Adipose tissue (tissue), 3 donors: Measurements from ENCODE around the gene ENTHD1. TPM values are rescaled to one million over a fixed set of nuclear protein-coding genes. Genes with fewer than 3 reads are reported as not detected.
"Not testable (repeated sequence)": the region's sequence is repeated elsewhere in the genome, so short reads cannot be mapped to it uniquely, and the experiment has no call there.

Source experiments
- H3K27ac ChIP-seq: one replicate; pipeline ENCODE4 v1.5.1; 2013; ENCODE audit warnings: low read depth, low read length
- WGBS, 3 donors: extraction: QIAGEN DNeasy Blood & Tissue Kit; methylation state at CpG; one replicate each; pipeline ENCODE4 v1.1.7; 2013; 5-methylcytosine and 5-hydroxymethylcytosine counted together
- polyA plus RNA-seq, 3 donors: library from polyadenylated mRNA; stranded (reverse); fragments of 200-250 nt; gene quantifications; one replicate each; pipeline ENCODE4 v1.2.3, GENCODE V29; 2013
- donor health status: healthy with polysubstance abuse.
- donor health status: Bipolar disorder and iron deficiency.
- donor health status: healthy.

Gene ENTHD1
- polyA plus RNA-seq, 3 donors: not detected

DNA sequence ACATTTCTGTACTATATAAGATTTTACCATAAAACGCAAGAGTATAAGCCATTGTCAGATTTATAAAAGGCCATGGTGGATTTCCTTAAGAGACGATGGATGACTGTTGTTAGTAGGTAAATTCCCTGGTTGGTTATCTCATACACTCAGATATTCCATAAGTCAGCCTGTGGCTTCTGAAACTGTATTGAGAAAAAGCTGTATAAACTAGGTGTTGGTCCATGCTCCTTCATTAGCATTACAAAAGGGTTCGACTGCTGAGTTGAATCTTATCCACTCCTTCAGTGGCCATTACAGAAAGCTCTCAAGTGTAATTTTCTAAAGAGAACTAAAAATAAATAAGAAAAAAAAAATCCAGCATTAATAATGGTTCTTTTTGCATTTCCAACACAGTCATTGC, 12.6 kb upstream of the ENTHD1 start:
- WGBS, 3 donors: 79 to 85% (median 84%) methylated on average over 3 of the region's 3 CpGs
- no peak overlapping the region for H3K27ac ChIP-seq

DNA sequence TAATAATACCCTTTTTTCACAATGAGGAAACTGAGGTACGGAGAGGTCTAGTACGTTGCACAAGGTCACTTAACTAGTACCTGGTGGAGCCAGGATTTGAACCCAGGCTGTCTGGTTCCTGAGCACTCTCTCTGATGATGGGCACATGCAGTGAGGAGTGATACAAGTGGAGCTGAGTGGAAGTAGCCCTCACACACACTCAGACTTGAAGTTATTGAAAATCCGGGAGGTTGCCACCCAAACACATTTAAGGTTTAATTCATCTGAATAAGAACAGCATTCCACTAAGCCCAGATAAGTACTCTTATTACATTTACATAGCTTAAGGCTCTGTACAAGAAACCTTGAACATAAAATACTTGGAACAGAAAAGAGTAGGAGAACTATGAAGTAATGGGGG, 12.1 kb upstream of the ENTHD1 start:
- H3K27ac ChIP-seq: no peak overlapping the region
- 82 to 88% (median 87%) methylated on average over 3 of the region's 3 CpGs for WGBS, 3 donors

DNA sequence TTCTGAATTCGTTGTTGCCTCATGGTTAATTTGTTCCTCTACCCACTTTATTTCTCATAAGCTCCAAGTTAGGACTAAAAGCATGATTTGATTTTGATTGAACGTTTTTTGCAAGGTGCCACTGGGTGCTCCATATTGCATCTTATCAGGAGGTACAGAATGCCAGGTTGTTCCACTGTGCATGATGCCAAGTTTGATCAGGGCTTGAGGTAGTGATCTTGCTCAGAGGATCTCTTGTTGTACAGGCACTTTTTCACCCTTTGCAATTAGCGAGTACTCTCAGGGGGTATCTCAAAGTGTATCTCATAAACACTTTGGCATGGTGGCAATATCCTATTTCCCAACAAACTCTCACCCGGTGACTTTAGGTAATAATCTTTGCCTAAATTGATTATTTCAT, 11.3 kb upstream of the ENTHD1 start:
- WGBS, 3 donors: 72 to 82% (median 78%) methylated on average over 4 of the region's 4 CpGs
- no peak overlapping the region for H3K27ac ChIP-seq

DNA sequence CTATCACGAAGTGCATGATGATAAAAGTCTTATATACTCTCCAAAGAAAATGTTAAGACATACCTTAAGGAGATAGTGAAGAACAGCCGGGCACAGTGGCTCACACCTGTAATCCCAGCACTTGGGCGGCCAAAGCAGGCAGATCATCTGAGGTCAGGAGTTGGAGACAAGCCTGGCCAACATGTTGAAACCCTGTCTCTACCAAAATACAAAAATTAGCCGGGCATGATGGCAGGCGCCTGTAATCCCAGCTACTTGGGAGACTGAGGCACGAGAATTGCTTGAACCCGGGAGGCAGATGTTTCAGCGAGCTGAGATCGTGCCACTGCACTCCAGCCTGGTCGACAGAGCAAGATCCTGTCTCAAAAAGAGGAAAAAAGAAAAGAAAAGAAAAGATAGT, 10.5 kb upstream of the ENTHD1 start:
- not testable (repeated sequence) for H3K27ac ChIP-seq
- WGBS, 3 donors: 86 to 90% (median 87%) methylated on average over 10 of the region's 10 CpGs

DNA sequence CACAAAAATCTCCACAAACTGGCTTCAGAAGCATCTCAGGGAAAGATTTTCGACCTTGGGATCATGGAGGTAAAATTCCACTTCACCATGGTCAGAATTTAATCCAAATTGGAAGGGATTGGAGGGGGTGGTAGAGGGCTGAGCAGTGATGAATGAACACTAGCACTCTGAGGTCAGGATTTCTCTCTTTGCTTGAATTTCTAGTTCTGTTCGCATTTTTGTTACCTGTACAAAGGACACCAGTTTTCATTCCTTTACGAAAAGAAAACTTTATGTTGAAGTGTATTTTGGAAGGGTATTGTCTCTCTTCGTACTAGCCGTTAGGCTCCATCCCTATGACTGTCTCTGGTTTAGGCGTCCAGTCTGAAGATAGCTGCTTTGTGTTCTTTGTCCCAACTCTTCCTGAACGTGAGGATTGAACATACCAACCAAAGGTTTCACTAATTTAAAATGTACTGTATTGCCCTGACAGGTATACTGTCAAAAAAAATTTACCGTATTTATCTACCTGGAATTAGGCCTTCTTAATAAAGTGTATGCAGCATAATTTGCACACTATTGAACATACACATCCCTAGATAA, 8.1 kb upstream of the ENTHD1 start:
- no peak overlapping the region for H3K27ac ChIP-seq
- 78 to 84% (median 78%) methylated on average over 8 of the region's 8 CpGs for WGBS, 3 donors

DNA sequence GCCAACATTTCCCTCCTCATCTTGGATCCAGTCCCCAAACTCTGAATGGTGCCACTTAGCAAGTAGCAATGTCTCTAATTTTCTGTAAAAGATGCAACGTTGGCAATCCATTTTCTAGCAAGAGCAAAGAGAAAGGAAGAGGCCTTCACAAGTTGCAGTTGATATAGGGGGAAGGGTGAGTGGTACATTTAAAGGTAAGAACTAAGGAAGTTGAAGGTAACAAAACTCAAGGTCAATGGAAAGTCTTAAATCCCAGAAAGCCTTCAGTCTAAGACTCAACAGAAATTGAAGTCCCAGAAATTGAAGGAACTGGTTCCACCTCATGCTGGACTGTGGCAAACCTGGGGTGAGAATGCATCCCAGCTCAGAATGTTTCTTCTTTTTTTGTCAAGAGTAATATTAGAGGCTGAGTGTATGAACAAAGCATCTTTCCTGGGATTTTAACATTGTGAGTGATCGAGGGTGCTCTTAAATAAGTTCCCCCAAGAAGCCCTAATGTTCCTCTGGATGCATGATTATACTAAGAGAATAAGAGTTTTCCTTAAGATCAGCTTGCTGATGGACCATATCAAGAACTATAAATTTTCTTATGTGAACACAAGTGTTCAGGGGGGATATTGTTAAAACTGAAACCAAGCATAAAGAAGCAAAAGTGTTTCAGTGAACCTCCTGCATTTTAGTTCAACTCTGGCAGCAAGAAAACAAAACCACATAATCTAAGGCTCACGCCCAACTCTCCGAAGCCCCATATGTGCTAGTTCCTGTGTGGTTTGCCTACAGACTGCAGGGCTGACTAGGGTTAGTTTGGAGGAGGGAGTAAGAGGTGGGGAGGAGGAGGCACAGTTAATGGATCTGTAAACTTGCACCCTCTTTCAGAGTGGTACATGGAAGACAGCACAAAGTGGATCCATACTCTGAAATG, 7.0 kb upstream of the ENTHD1 start, which contains the start of gene GRAP2:
GRAP2 (plus strand) TSS at position 779 of the 922 bp plus-strand sequence. CDS start 46,023 bp downstream, outside the sequence.
- H3K27ac ChIP-seq: no peak within 1 kb of the TSS
- 49 to 77% (median 50%) methylated on average over 4 of the region's 4 CpGs for WGBS, 3 donors

DNA sequence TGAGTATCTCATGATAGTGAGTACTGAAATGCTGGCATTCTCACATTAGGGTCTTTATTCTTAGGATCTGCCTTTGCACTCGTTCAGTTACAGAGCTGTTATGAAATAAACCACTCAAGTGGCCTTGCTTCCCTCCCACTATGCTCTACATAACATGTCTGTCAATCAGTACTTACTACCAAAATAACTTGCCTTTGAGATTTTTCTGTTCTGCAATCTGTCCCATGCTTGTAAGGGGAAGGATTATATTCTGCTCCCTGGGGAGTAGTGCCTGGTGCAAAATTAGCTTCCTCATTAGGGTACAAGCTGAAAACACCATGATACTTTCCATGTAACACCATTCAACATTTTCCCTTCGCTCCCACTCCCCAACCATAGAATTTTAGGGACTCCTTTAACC, 5.4 kb upstream of the ENTHD1 start:
- no peak overlapping the region for H3K27ac ChIP-seq
- WGBS, 3 donors: 32 to 65% (median 45%) methylated on average over 2 of the region's 2 CpGs

DNA sequence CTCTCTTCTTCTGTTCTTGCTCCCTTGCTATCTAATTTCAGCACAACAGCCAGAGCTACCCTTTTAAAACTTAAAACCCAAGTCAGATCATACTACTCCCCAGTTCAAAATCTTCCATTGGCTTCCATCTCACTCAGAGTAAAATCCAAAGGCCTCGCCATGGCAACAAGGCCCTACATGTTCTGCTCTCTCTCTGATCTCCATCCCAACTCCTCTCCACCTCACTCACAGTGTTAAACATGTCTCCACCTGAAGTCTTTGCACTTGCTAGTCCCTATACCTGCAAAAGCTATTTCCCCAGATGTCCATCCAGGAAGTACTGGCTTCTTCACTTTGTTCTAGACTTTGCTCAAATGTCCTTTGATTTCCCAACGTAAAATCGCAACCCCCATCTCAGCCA, 4.3 kb upstream of the ENTHD1 start:
- H3K27ac ChIP-seq: no peak overlapping the region
- WGBS, 3 donors: 66 to 94% (median 71%) methylated on average over 3 of the region's 3 CpGs

DNA sequence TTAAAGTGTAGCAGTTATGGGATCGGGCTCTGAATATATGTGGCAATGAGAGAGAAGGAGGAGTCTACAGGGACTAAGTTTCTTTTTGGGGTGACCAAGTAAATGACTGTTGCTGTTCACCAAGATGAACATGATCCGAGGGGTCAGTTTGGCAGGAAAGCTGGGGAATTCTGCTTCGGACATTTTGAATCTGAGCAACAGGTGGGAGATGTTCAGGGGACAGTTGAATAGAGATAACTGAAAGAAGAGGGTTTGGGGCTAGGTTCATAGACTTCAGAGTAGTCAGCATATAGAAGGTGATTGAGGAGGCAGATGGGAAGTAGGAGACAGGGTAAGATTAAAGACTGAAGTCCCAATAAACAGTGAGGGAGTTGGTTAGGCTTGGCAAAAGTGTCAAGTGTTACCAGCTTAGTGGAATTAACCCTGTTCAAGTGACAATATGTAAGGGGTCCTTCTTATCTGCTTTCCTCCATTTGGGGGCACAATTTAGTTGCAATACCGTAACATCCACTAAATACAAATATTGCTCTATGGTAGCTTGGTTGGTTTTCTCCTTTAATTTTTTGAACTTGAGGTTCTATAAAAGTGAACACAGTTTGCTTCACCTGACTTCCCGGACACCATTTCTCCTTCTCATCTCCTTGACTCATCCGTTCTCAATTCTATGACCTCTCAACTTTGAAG, 2.9 kb upstream of the ENTHD1 start:
- WGBS, 3 donors: 82 to 88% (median 85%) methylated on average over 6 of the region's 6 CpGs
- H3K27ac ChIP-seq: no peak overlapping the region

DNA sequence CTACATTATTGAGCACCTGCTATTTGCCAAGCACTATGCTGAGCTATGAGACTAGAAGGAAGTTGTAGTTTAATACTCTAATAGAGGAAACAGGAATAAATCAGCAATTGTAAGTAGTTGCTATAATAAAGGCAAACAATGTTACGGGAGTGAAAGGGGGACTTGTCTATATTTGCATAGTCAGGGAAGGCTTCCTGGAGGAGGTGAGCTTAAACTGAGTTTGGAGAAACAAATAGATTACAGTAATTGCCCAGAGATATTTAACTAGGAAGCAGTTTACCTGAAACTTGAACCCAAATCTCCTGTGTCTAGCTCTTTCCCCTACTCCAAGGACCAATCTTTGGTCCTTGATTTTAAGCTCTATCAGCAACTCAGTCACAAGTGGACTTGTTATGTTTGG, 2.1 kb upstream of the ENTHD1 start:
- WGBS, 3 donors: 75 to 79% (median 77%) methylated on average over 1 of the region's 1 CpG
- no peak overlapping the region for H3K27ac ChIP-seq

DNA sequence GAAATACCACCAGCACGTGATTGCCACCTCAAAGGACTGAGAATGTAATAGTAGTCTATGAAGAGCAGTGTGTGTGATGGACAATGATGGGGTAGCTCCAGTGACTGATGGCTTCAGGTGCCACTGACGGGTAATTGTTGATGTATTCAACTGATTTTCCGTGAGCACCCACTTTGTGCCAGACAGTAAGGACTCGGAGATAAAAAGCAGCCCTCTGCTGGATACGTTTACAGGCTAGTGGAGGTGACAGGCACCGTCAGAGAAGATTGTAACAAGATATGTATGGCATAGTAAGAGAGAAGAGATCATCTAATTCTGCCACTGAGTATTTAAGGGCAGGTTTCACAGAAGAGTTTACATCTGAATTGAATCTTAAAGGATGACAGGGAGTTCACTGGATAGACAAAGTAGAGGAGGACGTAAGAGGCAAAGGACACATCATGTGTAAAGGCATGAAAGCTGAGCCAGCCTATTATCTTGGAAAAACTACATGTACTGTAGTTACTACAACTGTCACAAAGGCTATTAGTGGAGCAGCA, 1.1 kb upstream of the ENTHD1 start:
- 52 to 68% (median 68%) methylated on average over 7 of the region's 7 CpGs for WGBS, 3 donors
- no peak overlapping the region for H3K27ac ChIP-seq

DNA sequence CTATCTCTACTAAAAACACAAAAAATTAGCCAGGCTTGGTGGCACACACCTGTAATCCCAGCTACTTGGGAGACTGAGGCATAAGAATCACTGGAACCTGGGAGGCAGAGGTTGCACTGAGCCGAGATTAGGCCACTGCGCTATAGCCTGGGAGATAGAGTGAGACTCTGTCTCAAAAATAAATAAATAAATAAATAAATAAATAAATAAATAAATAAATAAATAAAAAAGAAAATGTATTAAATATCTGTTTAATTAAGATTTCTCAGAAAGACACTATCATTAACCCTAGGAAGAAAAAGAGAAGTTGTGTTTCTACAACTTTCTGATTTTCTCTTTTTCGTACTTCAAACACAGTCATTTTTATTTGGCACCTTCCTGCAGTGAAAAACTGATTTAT, 3.6 kb downstream of the ENTHD1 start:
- not testable (repeated sequence) for H3K27ac ChIP-seq
- 75 to 97% (median 80%) methylated on average over 3 of the region's 3 CpGs for WGBS, 3 donors

DNA sequence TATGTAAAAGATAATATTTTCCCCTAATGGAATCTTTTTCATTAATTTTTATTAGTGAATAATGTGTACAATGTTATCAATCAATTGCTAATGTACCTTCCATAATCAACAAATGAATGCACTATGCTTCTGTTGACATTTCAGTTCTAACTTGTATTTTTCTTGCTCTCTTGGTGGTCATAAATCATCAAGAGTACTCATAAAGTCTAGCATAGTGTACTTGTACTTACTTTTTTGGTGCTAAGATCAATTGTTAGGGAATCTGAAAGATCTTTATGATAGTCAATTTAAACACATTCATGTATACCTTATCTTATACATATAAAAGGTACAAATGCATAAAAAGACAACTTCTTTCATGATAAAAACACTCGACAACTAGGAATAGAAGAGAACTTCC, 10.5 kb downstream of the ENTHD1 start:
- H3K27ac ChIP-seq: no peak overlapping the region
- 56 to 80% (median 70%) methylated on average over 1 of the region's 1 CpG for WGBS, 3 donors

DNA sequence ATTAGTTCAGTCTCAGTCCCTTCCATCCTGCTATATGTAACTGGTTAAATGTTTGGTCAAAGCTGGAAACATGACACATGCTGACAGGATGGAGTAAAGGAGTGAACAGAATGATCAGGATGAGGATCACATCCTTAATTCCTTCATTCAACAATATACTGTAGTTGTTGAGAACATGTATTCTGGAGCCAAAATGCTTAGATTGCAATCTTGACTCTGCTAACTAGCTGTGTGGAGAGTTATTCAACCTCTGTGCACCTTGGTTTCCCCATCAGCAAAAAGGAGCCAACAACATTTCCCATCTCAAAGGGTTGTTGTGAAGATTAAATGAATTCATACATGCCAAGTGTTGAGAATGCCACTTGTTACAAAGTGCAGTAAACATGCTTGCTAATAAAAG, 12.8 kb downstream of the ENTHD1 start:
- H3K27ac ChIP-seq: no peak overlapping the region

DNA sequence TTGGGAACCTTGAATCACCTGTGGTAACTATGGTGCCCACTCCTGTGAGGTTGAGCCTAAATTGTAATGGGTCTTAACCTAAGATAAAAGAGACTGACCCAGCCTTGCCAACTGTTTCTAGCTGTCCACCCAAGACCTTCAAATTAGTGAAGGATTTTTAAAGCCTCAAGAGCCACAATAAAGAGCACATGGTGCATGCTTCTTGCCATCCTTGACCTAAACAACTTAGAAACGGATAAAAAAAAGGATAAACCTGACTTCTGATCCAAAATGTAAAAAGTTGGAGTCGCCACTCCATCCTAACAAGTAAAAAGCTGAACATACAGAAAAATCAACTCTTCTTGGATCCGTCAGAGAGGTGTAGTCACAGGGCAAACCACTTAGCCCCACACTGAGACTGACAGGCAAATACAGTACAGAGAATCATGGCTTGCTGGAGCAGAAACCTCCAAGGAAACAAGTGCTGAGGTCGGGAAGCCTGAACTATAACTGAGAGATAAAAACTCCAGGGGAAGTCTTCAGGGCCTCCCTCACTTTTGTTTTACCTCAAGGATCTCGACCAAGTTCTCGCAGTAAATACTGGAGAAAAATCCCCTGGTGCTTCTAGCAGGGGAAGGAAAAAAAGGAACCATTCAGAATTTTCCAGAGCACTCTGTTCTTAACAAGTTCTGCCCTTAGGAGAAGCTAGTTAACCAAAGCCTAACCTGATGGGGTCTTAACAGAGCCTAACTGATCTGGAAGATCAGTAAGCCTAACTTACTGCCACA, 16.3 kb downstream of the ENTHD1 start:
- WGBS, 3 donors: 61 to 69% (median 63%) methylated on average over 6 of the region's 6 CpGs
- H3K27ac ChIP-seq: no peak overlapping the region

DNA sequence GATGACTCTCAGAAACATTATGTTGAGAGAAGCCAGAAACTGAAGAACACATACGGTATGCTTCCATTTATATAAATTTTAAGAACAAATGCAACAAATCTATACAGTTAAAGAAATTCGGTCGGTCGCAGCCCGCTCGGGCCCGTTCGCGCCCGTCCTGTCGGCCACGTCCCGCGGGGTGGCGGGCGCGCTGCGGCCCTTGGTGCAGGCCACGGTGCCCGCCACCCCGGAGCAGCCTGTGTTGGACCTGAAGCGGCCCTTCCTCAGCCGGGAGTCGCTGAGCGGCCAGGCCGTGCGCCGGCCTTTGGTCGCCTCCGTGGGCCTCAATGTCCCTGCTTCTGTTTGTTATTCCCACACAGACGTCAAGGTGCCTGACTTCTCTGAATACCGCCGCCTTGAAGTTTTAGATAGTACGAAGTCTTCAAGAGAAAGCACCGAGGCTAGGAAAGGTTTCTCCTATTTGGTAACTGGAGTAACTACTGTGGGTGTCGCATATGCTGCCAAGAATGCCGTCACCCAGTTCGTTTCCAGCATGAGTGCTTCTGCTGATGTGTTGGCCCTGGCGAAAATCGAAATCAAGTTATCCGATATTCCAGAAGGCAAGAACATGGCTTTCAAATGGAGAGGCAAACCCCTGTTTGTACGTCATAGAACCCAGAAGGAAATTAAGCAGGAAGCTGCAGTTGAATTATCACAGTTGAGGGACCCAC, 18.2 kb downstream of the ENTHD1 start:
- 87 to 92% (median 92%) methylated on average over 34 to 40 of the region's 42 CpGs for WGBS, 3 donors
- not testable (repeated sequence) for H3K27ac ChIP-seq

DNA sequence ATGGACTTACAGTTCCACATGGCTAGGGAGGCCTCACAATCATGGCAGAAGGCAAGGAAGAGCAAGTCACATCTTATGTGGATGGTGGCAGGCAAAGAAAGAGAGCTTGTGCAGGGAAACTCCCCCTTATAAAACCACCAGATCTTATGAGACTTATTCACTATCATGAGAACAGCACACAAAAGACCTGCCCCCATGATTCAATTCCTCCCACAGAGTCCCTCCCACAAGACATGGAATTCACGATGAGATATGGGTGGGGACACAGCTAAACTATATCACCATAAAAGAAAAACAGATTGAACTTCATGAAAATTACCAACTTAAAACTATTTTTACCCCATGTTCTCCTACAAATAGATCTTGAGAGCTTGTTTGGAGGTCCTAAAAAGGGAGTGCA, 19.6 kb downstream of the ENTHD1 start:
- WGBS, 3 donors: 38 to 50% (median 42%) methylated on average over 1 of the region's 1 CpG
- H3K27ac ChIP-seq: no peak overlapping the region

DNA sequence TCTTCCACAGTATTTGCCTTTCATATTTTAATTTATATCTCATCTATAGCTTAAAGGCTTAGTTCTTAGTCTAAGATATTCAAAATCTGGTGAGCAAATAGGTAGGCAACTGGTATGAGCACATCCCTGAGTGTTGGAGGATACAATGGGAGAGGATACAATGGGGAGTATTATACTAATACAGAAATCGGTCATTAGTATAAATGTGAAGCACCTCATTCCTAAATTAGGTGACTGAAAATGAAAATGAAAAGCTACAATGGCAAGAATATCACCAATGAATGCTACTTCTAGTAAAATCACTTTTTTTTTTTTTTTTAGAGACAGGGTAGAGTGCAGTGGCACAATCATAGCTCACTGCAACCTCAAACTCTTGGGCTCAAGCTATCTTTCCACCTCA, 21.0 kb downstream of the ENTHD1 start:
- 78 to 90% (median 83%) methylated on average over 1 of the region's 1 CpG for WGBS, 3 donors
- no peak overlapping the region for H3K27ac ChIP-seq
